A673 (cell line): ENCODE results near the gene SPACA7. TPM values are rescaled to one million over a fixed set of nuclear protein-coding genes. Genes with fewer than 3 reads are reported as not detected.

ENCODE experiments used
- Bru-seq: library from RNA; stranded (reverse); fragments of 400-500 nt; gene quantifications from one replicate; lab custom pipeline; 2021; lab: Mats Ljungman, UMichigan
- BruChase-seq, 2 experiments: library from RNA; stranded (reverse); fragments of 400-500 nt; gene quantifications; one replicate each; lab custom pipeline; 2021; lab: Mats Ljungman, UMichigan
- BruUV-seq: library from RNA; stranded (reverse); fragments of 400-500 nt; replicated peaks from 2 replicates; lab custom pipeline; 2021; lab: Mats Ljungman, UMichigan
- CTCF ChIA-PET: fragments of 300-600 bp; sonication (Branson Sonifier 250); formaldehyde crosslinking; loops from one replicate; lab custom pipeline; 2022; ENCODE audit warnings: antibody characterized with exemption; lab: Charles Lee
- POLR2A ChIA-PET: fragments of 300-600 bp; sonication (Branson Sonifier 250); formaldehyde crosslinking; loops from one replicate; lab custom pipeline; 2022; ENCODE audit warnings: antibody characterized with exemption; ENCODE audit not compliant: low non-redundant PET; lab: Charles Lee
- DNase-seq: peaks from one replicate; pipeline ENCODE4 v3.0.0-alpha.2; 2015; ENCODE audit warnings: low spot score
- H3K27ac ChIP-seq: fragments of 200-600 bp; sonication (generic); 2 replicates; pipeline ENCODE4 v1.5.1; 2016; ENCODE audit warnings: mixed run types, low read depth, mild to moderate bottlenecking, mixed read lengths, antibody characterized with exemption, low read length; ENCODE audit not compliant: poor library complexity, severe bottlenecking
- H3K27me3 ChIP-seq: fragments of 200-600 bp; sonication (generic); replicated peaks from 2 replicates; pipeline ENCODE4 v1.6.1; 2017; ENCODE audit warnings: mixed run types, low read depth, mild to moderate bottlenecking, mixed read lengths, antibody characterized with exemption, low read length; ENCODE audit not compliant: insufficient read depth, poor library complexity
- H3K36me3 ChIP-seq: fragments of 200-600 bp; sonication (generic); 2 replicates; pipeline ENCODE4 v1.6.1; 2016; ENCODE audit warnings: mixed run types, mild to moderate bottlenecking, mixed read lengths, antibody characterized with exemption, low read length; ENCODE audit not compliant: insufficient read depth, poor library complexity, severe bottlenecking
- H3K4me1 ChIP-seq: fragments of 200-600 bp; sonication (generic); 2 replicates; pipeline ENCODE4 v1.6.1; 2017; ENCODE audit warnings: mixed run types, mild to moderate bottlenecking, mixed read lengths, antibody characterized with exemption, low read length; ENCODE audit not compliant: insufficient read depth, poor library complexity, severe bottlenecking
- H3K4me3 ChIP-seq: fragments of 200-600 bp; sonication (generic); 2 replicates; pipeline ENCODE4 v1.5.1; 2016; ENCODE audit warnings: low read depth, mixed run types, mild to moderate bottlenecking, mixed read lengths, low read length; ENCODE audit not compliant: poor library complexity, severe bottlenecking
- H3K9me3 ChIP-seq: fragments of 200-600 bp; sonication (generic); 2 replicates; pipeline ENCODE4 v1.6.1; 2016; ENCODE audit warnings: mixed run types, low read depth, mild to moderate bottlenecking, mixed read lengths, antibody characterized with exemption, low read length; ENCODE audit not compliant: poor library complexity, severe bottlenecking
- CTCF ChIP-seq: fragments of 300-800, 200-600 bp; sonication (generic); conservative IDR thresholded peaks from 2 replicates; pipeline ENCODE4 v1.5.1; 2017; ENCODE audit warnings: low read depth, mild to moderate bottlenecking, antibody characterized with exemption, low read length, moderate library complexity, mixed read lengths
- EZH2 ChIP-seq: fragments of 200-600 bp; sonication (generic); IDR thresholded peaks from 2 replicates; pipeline ENCODE4 v1.6.1; 2017; ENCODE audit warnings: borderline replicate concordance, low read depth, mild to moderate bottlenecking, mixed read lengths, antibody characterized with exemption, low read length; ENCODE audit not compliant: poor library complexity, severe bottlenecking
- intact Hi-C: fragments of 100-400 bp; cut with micrococcal nuclease; formaldehyde crosslinking; loops from one replicate; pipeline ENCODE4 v1.10.0; 2022; ENCODE audit not compliant: unreplicated experiment
- long read RNA-seq: library from polyadenylated mRNA; stranded (forward); transcript quantifications from one replicate; pipeline ENCODE4 v2.0.0, GENCODE V29; 2022
- total RNA-seq: library from RNA; stranded (reverse); gene quantifications from 2 replicates; pipeline ENCODE4 v1.2.3, GENCODE V29; 2021

SPACA7 gene
- not detected in 2 replicates for total RNA-seq
- Bru-seq, nascent RNA: not detected
- BruChase-seq, experiment 1, labeled RNA remaining after a 2-hour chase: not detected
- not detected for BruChase-seq, experiment 2, labeled RNA remaining after a 6-hour chase
- long read RNA-seq: 0 reads

- POLR2A ChIA-PET: no interaction called here
- no peaks in the 10 kb centered on the region for H3K36me3 ChIP-seq
- no peaks in the 10 kb centered on the region for H3K9me3 ChIP-seq
- H3K4me1 ChIP-seq: no peaks in the 10 kb centered on the region
- no peak within 1 kb of the TSS for H3K4me3 ChIP-seq
- DNase-seq: no peak
- no peak for TF ChIP-seq EZH2
- TF ChIP-seq CTCF: no peak
- CTCF ChIA-PET: no interaction called here
- no peak within 1 kb of the TSS for H3K27ac ChIP-seq
- H3K27me3 ChIP-seq: peaks cover 11% of the 10 kb centered on the region
- no TSS peak for BruUV-seq
- intact Hi-C loops: no loop called here
These were observed at the start of gene SPACA7 for GRCh38 chr13:112376050-112376681. TSS of gene SPACA7 (plus strand) at chr13:112376355. CDS start at chr13:112376386, 31 bp downstream.

GRCh38 chr13:112326821-112327370, 49.3 kb upstream of the SPACA7 start:
- no peaks in the 10 kb centered on the region for H3K9me3 ChIP-seq
- no peaks in the 10 kb centered on the region for H3K4me1 ChIP-seq
- peaks cover 67% of the 10 kb centered on the region for H3K27me3 ChIP-seq
- no peak overlapping the region for H3K27ac ChIP-seq
- H3K4me3 ChIP-seq: no peak overlapping the region
- TF ChIP-seq CTCF (no peak), EZH2 (no peak)
- CTCF ChIA-PET: no interaction called here
- no TSS peak for BruUV-seq
- H3K36me3 ChIP-seq: no peaks in the 10 kb centered on the region
- intact Hi-C loops: no loop called here
- DNase-seq: no peak
- POLR2A ChIA-PET: no interaction called here

- CTCF ChIA-PET: no interaction called here
- DNase-seq: no peak
- H3K27me3 ChIP-seq: peaks cover 73% of the 10 kb centered on the region
- no peak overlapping the region for H3K27ac ChIP-seq
- TF ChIP-seq CTCF: no peak
- POLR2A ChIA-PET: no interaction called here
- no TSS peak for BruUV-seq
- no peaks in the 10 kb centered on the region for H3K9me3 ChIP-seq
- intact Hi-C loops: no loop called here
- no peak overlapping the region for H3K4me3 ChIP-seq
- no peaks in the 10 kb centered on the region for H3K4me1 ChIP-seq
- H3K36me3 ChIP-seq: no peaks in the 10 kb centered on the region
These were observed 47.2 kb upstream of the SPACA7 start for GRCh38 chr13:112328936-112329335.
